ENCODE data around the gene TIMM29.

DNA sequence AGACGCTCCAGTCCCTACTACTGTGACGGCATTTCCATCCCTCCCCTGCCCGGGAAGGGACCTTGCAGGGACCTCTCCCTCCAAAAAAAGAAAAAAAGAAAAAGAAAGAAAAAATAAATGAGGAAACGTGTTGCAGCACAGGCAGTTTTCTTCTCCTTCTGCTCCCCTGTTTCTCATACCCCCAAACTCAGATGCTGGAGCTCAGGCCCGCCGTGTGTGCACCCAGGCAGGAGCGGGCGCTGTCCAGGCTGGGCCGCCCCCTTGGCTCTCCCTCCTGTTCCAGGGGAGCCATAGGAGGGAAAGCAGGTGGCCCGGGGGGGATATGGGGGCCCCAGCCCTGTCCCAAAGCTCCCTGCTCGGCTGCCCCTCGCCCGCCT lies 6.0 kb upstream of the TIMM29 start:
- TF ChIP-seq POLR2AphosphoS5 (IDR thresholded peaks at IDR 0.05; ENCODE audit: low read depth, low read length): no peak
- no peak for TF ChIP-seq POLR2A (IDR thresholded peaks at IDR 0.05; ENCODE audit: low read depth, low read length)
- no peak for TF ChIP-seq SPI1 (IDR thresholded peaks at IDR 0.05; ENCODE audit: low read depth, low read length)
- no peak for TF ChIP-seq TAF1 (IDR thresholded peaks at IDR 0.05; ENCODE audit: low read depth, low read length)
- TF ChIP-seq POU2F2 (IDR thresholded peaks at IDR 0.05; ENCODE audit: low read depth, low read length): no peak
- no peak for TF ChIP-seq PAX5 (IDR thresholded peaks at IDR 0.05; ENCODE audit: insufficient read depth, low read length, severe bottlenecking)
